Stimulated activated CD8-positive, alpha-beta memory T cell treated with anti-CD3 and anti-CD28 coated beads, Interleukin-4, amount 100 ng/mL, for 4 hours (primary cell): ENCODE results near the gene KRT26.
"Not testable (repeated sequence)": the region's sequence is repeated elsewhere in the genome, so short reads cannot be mapped to it uniquely, and the experiment has no call there.

Experiments
- DNase-seq, 2 donors: peaks; one replicate each; pipeline ENCODE4 v3.0.0-alpha.2; 2020; ENCODE audit warnings: low read depth in 2 of 2, low spot score in 1 of 2

KRT26 gene, protein sequence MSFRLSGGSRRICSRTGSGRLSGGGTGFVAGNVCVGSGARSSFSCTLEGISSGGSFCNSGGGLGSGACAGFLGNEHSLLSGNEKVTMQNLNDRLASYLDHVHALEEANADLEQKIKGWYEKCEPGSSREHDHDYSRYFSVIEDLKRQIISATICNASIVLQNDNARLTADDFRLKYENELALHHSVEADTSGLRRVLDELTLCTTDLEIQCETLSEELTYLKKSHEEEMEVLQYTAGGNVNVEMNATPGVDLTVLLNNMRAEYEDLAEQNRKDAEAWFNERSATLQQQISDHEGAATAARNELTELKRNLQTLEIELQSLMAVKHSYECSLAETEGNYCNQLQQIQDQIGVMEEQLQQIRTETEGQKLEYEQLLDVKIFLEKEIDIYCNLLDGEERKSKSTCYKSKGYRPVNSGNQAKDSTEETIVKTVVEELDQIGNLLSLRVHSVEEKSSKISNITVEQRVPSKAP

DNA sequence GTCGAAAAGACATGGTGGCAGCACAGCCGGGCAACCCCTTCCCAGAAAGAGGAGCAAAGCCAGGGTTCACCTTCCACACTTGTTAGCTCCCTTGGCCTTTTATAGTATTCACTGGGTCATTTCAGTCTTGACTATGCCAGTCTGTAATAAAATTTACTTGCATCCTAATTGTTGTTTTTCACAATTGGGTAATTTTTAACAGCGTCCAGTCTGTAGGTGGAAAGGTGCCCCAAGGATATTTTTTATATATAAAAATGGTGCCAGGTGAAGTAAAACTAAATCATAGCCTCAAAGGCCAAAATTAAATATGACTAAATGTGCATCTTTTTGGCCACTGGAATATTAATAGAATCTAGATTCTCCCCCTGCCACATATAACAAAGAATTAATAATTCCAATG is at the start of gene KRT26:
TSS of gene KRT26 (minus strand) at position 101 of the 400 bp plus-strand sequence. CDS start at position 13, 88 bp downstream.
- no peak for DNase-seq

DNA sequence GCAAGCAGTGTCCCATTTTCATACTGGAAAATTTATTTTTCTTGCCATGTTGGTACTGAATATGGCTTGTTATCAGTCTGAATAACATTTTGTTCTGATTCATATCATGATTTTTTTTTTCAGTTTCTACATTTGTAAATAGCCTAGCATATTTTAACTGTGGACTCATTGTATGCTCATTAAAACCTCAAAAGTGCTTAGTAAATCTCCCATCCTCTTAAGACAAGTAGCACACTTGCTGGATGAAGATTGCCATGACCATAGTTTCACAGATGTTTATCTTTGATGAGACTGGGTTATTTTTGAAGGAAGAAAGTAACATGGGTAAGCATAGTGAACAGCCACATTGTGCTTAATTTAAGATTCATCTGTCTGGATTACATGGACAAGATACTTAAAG is 49.5 kb upstream of the KRT26 start:
- DNase-seq = no peak

DNA sequence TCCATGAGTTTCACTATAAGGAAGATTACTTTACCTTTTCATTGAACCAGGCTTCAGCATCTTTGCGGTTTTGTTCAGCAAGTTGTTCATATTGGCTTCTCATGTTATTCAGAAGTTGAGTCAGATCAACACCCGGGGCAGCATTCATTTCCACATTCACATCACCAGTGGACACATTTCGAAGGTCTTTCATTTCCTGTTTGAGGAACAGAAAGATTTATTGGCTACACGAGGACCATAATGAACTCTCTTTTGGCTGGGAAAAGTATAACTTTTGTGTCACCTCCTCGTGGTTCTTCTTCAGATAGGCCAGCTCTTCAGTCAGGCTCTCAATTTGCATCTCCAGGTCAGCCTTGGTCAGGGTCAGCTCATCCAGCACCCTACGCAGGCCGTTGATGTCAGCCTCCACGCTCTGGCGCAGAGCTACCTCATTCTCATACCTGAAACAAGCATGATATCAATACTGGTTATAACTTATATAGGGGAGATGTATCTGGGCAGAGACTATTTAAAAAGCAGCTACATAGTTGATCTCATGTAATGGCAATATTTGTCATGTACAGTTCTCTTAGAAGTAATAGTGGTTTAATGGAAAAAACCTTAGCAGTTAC is 48.3 kb upstream of the KRT26 start:
- DNase-seq = no peak

DNA sequence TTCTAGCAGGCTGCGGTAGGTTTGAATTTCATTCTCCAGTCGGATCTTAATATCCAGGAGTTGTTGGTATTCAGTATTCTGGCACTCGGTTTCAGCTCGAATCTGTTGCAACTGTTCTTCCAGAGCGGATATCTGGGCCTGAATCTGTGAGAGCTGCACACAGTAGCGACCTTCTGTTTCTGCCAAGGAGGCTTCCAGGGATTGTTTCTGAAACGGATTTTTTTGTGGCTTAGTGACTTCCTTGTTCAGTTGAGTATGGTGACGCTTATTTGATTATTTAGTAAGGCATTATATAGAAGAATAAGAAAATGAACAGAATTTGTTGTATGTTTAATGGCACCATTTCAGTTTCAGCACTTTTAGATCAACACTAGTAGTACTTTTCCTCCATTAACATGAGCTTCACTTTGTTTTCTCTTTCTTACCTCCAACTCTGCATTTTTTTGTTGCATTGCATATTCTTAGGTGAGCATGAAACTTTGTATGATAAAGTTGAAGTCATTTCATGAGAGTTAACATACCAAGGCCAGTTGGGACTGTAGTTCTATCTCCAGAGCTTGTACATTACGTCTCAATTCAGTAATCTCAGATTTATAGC is 47.6 kb upstream of the KRT26 start:
- DNase-seq = no peak

DNA sequence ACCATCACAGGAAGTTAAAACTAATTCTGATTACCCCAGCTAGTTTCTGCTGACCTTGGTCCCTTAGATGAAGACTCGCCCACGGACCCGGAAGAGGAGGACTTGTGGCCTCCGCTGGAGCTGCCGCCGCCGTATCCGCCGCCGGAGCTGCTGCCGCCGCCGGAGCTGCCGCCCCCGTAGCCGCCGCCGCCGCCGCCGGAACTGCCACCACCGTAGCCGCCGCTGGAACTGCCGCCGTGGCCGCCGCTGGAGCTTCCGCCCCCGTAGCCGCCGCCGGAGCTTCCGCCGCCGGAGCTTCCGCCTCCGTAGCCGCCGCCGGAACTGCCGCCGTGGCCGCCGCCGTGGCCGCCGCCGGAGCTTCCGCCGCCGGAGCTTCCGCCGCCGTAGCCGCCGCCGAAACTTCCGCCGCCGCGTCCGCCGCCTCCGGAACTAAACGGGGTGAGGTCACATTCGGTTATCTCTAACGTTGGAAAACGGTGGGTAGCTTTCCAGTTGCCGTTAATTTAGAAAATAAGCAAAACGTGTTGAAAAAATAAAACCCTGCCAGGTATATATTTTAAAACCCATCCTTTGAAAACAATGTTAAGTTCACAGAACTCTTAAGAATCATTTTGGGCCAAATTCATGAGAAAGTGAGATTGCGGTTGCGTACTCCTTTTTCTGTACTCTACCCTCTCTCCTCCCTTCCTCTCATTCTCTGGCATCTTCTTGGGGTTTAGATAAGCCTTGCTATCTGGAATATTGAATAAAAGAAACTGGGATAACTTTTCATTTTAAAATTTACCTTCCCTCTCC is 46.9 kb upstream of the KRT26 start:
- DNase-seq = peak; percentile 63 to 69

DNA sequence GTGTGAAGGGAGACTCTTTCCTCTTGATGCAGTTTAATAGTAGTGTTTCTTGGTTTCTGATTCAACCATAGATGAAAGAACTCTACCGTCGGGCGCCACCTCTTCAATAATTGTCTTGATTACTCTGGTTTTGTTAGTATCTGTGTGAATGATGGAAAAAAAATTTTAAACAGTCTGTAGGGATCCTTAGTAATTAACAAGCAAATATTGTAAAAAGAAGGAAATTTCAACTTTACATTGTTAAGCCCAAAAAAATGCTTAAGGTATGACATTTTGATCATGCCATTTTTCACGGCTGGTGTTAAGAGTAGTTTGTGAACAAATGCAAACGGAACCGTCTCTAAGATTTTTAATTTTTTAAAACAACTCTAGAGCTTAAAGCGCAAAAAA is 46.3 kb upstream of the KRT26 start:
- no peak for DNase-seq

DNA sequence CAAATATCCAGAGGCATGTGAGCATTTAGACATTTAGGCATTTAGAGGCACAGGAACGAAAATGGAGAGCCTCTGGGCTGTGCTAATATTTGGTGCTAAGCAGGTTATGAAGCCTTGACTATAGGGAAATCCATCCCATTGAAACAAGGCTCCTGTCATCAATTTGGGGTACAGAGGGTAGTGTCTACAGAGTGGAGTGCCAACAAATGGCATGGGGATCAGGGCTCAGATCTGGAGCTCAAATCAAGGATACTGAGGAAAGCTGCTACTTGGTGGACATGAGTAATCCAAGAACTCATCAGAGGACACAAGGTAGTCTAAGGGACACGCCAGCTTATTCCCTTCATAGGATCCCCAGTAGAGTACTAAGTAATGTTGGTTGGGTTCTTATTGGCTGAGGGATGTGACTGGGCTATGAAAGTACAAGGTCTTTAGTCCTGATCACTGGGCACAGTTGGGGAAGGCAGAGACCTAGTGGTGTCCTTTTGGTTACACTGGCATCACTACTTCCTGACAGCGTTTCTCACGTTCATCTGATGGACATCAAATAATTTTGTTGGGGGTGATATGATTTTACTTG is 45.2 kb upstream of the KRT26 start:
- no peak for DNase-seq

DNA sequence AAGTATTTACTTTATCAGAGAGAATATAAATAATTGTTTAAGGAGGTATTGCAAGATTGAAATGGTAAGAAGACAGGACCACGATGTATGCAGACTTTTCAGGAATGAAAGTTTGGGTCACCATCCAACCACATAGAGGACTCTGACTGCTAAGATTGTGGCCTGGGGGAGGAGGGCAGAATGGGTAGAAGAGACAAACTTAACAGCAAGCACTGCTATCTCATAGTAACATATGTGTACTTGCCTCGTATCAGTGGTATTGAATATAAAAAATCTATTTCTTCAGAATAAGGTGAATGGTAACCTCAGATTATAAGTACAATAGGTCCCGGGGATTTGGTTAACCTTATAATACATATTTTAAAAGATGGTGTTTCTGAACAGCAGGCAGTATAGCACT is 44.6 kb upstream of the KRT26 start:
- DNase-seq = no peak

DNA sequence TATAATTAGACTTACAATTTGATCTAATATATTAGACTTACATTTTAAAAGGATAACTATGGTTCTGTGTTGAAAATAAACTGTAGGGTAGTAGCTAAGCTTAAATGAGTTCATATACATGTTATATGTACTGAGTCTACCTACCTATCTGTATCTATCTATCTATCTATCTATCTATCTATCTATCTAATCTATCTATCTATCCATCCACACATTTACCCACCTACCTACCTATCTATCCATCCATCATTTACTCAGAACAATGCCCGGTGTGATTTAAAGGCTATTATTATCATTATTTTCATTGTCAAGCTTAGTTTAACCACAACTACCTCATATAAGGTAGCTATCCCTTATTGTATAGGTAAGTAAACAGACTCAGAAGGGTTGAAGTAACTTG is 43.4 kb upstream of the KRT26 start:
- DNase-seq = no peak

DNA sequence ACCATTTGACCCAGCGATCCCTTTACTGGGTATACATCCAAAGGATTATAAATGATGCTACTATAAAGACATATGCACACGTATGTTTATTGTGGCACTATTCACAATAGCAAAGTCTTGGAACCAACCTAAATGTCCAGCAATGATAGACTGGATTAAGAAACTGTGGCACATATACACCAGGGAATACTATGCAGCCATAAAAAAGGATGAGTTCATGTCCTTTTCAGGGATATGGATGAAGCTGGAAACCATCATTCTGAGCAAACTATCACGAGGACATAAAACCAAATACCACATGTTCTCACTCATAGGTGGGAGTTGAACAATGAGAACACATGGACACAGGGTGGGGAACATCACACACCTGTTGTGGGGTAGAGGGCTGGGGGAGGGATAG is 42.7 kb upstream of the KRT26 start:
- DNase-seq = not testable (repeated sequence)

DNA sequence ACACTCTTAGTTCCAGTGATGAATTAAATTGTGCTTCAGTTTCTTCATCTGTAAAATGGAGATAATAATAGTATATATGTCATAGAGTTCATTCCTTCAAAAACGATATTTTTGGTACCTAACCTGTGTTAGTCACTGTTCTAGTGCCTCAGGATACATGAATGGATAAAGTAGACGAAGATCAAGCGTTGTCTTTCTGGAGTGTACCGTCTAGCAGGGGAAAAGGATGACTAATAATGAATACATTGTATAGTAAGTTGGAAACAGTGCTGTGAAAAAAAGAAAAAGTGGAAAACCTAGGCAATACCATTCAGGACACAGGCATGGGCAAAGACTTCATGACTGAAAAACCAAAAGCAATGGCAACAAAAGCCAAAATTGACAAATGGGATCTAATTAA is 41.8 kb upstream of the KRT26 start:
- no peak for DNase-seq

DNA sequence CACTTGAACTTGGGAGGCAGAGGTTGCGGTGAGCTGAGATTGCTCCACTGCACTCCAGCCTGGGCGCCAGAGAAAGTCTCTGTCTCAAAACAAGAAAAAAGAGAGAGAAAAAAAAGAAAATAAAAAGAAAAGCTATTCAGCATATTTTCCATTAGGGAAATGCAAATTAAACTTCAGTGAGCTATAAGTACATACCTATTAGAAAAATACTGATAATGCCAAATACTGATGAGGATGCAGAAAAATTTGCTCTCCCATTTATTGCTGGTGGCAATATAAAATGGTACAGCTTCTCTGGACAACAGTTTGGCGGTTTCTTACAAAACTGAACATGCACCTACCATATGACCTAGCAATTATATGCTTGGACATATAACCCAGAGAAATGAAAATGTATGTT is 40.6 kb upstream of the KRT26 start:
- no peak for DNase-seq

DNA sequence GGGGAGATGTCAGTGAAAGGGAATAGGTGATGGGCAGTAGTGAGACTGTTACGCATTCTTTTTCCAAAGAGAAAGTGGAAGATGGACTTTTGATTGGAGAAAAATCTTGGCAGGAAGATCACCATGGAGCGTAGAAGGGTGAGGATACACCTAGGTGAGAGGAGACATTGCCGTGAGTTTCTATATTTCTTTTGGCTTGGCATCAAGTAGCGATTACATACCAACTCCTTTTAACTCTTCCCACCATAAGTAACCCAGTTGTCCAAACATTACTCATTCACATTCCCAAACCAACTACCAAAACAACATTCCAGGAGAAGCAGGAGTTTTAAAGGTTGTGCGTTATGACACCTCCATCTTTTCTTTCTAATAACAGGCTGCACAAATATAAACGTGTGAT is 38.5 kb upstream of the KRT26 start:
- DNase-seq = no peak

DNA sequence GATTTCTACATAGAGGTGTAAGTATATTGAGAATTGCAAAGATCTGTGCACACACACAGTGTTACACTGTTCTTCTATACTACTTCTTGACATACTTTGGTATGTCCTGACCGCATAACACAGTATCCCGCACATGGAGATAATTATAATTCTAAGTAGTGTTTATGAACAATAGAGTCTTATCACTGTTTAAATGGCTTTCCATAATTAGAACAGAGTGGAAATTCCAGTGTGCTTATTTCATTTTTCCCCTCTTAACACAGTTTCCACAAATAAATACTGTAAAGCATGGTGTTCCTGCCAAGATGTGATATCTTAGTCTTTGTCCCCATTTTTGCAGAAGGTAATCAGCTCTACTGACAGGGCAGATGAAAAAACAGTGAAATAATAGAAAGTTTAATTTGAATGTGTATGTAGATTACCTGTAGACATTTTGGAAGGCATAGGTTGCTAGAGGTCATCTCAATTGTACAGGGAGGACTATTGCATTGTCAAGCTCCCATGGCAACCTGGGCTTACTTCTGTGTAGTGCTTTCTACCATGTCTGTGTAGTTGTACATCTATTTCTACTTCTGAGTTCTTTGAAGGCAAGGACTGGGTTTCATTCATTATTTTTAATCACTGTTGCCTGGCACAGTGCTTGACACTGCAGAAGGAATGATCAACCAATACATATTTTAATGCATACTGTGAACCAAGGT is 37.9 kb upstream of the KRT26 start:
- no peak for DNase-seq

DNA sequence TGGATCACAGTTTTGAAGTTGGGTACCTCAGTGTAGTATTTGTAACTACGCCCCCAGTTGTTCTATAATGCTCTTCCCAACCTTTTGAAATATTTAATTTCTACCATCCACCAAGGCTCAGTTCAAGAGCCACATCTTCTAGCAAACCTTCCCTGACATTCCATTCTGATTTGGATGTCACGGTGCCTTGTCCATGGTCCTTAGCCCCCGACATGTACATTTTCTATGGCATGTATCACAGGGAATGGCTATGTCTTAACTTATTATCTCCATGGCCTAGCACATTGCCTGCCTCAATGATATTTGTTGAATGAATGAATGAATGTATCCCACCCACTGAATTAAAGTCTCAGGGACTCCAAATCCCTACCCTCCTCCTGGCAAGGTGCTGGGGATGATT is 34.1 kb upstream of the KRT26 start:
- DNase-seq = no peak

DNA sequence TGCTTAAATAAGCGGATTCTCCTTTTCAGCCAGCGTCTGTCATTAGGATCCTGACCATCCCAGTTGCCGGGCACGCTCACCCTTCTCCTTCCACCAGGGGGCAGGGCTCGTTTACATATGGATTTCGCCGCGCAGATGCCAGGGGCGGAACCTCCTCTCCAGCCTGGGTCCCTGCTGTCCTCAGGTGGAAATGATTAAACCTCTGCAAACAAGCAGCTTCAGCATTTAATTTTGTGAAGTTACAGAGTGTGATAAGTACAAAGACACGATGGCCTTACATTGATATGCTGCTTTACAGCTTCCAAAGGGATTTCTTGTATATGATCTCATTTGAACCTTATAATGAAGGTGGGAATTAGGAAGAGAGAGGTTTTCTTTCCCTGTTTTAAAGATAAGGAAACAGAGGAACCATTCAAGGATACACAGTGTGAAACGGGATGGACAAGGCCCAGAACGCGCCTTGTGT is 31.6 kb upstream of the KRT26 start:
- peak; percentile 38 to 49 for DNase-seq

DNA sequence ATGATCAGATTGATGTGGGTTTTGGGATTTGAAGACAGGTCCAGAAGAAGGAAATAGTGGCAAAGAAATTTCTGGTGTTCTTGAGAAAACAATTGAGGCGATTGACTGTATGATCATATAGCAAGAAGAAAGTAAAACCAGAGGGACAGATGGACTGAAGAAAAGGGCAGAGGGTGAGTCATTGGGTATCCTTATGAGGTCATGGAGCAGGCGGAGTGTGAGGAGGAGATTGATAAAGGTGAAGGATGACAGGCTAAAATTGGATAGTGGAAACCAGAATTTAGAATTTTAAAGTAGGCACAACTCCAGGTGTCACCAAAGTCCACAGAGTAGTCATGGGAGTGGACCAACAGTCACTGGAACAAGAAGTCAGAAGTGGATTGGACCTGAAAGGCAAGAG is 29.2 kb upstream of the KRT26 start:
- no peak for DNase-seq

DNA sequence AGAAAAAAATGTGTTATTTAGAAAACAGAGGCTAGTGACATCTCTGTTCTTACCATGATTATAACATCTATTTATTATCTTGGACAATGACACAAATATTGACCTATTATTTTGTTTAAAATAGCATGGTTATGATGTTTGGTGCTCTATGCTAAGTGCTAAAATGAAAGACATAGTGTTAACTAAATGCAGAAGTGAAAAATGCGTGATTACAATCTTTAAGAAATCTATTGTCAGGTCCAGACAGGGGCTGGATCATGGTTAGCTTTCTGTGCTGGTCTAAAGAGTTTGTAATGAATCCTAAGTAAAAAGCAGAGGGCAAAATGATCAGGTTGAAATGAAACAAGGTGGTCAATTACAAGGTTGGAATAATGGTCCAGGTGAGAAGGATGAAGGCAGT is 28.4 kb upstream of the KRT26 start:
- DNase-seq = no peak

DNA sequence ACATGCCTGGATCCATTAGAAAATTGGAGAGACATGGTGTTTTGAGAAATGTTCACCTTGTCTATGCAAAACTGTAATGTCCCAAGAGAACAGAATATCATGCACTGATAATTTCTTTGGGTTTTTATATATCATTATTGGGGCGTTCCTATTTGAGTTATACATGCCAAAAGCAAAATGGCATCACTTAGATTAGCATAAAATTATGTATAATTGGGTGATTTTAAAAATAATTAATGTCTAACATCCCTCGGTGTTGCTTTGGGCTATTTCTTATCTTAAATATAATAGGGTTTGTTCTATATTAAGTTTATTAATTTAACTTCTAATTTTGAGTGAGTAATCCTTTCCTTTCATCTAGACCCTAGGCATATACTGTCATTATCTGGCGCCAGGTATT is 27.9 kb upstream of the KRT26 start, which contains the start of gene KRT28:
TSS of gene KRT28 (minus strand) at position 101 of the 400 bp plus-strand sequence. CDS start at position 35, 66 bp downstream.
- no peak for DNase-seq

DNA sequence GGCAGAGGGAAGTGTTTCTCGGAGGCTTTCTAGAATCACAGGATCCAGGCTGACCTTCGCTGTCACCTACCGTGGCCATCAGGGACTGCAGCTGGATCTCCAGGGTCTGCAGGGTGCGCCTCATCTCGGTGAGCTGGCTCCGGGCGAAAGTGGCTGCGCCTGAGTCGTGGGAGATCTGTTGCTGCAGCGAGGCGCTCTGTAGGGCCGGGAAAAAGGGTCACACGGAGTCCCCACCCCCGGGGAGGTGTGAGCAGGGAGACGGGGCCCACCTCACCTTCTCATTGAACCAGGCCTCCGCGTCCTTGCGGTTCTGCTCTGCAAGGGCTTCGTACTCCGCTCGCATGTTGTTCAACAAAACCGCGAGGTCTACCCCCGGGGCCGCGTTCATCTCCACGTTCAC is 24.8 kb upstream of the KRT26 start:
- DNase-seq = no peak
